Middle frontal gyrus (tissue), 1 donor: ENCODE measurements around the gene DEPP1.
"Not testable (repeated sequence)": the region's sequence is repeated elsewhere in the genome, so short reads cannot be mapped to it uniquely, and the experiment has no call there.

Experiments
- DNase-seq: peaks from one replicate; pipeline ENCODE4 v3.0.0-alpha.2; 2015; ENCODE audit warnings: low spot score; ENCODE audit errors: extremely low spot score

The DEPP1 gene

DNA sequence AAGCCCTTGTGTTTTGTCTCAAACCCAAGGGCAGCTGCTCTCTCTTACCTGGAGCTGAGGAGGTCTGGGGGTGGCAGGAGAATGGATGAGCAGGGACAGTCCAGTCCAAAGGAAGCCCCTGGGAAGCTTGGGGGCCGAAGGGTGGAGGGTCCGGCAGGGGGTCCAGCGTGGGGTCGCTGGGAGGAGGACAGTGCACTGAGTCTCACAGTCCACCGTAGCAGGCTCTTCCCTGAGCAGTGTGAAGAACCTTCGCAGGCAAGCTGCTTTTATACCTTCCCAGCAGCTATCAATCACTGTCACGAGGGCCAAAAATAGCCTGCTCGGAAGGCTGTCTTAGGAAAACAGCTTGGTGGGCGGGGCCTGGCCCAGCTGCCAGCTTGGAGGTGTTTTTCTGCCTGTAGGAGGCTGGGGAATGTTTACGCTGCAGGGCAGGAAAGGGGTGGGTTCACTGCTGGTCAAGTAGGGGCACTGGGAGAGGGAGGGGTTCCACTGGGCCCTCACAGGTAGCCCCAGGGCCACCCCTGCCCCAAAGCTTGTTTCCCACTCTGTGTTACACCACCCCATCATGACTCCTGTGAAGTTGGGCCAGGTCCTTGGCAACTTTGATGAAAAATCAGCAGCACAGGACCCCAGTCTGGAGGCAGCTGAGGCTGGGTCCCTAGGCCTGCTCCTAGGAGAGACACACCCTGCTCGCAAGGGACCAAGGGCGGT is at the start of gene DEPP1:
Gene DEPP1 (minus strand): TSS at position 240 of the 711 bp plus-strand sequence. CDS start 779 bp downstream, outside the sequence.
- DNase-seq, result no peak

- no peak for DNase-seq
These were observed 44.8 kb upstream of the DEPP1 start for GRCh38 chr10:45023426-45023825.

DNA sequence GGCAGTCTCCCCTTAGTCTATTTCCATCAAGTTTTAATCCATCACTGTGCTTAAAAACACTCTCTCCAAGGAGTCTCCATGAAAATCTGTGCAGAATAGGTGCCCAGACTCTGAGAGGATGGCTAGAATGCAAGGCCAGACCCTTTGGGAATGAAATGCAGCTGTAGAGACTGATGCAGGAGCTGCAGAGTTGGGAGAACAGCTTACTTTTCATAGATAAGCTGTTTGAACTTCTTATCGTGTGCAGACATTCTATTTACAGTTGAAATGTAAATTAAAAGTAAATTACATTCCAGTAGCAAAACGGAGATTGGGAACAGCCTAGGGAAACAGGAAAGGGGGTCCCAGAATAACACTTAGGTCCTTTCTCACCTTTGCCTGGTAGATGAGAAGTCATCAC is 37.0 kb upstream of the DEPP1 start:
- DNase-seq, result no peak

DNA sequence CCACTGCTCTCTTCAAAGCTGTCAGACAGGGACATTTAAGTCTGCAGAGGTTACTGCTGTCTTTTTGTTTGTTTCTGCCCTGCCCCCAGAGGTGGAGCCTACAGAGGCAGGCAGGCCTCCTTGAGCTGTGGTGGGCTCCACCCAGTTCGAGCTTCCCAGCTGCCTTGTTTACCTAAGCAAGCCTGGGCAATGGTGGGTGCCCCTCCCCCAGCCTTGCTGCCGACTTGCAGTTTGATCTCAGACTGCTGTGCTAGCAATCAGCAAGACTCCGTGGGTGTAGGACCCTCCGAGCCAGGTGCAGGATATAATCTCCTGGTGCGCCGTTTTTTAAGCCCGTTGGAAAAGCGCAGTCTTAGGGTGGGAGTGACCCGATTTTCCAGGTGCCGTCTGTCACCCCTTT is 35.9 kb upstream of the DEPP1 start:
- DNase-seq, result not testable (repeated sequence)

- peak; percentile 66 for DNase-seq
These were observed 30.0 kb upstream of the DEPP1 start for GRCh38 chr10:45008524-45009161.

DNA sequence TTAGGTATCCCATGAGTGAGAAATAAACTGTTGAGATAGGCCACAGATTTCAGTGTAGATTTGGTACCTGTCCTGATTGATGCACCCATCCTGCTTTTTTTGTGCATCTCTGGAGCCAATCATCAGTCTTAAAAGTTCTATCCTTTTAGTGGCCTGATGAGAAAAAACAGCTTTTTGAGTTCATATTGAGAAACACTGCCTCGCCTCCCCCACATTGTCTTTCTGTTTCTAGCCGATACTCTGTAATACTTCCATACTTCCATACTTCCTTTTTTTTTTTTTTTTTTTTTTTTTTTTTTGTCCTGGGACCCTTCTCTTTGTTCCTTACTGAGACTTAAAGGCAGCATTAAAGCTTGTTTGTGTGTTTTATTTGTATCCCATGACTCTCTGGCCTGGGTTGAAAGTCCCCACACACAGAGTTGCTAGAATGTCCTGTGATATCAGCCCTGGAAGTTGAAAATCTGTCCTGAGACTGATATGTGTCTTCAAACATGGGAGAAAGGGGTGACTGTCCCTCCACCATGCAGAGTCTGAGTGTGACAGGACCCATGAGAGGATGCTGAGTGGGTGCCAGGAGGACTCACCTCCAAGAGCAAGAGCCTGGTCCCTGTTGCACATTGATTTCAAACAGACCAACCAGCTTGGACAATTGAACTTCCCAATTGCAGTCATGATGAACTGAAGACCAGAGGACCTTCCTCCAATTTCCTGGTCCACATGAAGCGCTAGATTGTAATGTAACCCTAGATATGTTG is 27.8 kb upstream of the DEPP1 start:
- DNase-seq, result no peak

- no peak for DNase-seq
These were observed 26.7 kb upstream of the DEPP1 start for GRCh38 chr10:45005284-45005683.

DNA sequence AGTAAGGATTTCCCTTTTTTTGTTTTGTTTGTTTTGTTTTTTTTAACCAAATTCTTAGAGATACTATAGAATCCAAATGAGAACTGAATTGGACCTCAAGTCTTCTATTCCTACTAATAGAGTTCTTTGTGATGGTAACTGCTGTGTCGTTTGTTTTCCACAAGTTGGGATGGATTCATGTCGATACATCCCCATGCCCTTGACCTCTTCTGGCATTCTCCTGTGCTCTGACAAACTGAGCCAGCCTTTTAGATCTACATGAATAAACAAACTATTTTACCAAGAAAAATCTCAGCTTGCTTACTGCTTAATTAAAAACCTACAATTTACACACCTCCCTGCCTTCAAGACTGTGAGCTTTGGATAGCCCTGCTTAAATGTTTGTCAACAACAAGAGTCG is 26.1 kb upstream of the DEPP1 start:
- no peak for DNase-seq

GRCh38 chr10:45003432-45004000 is 24.9 kb upstream of the DEPP1 start:
- DNase-seq, result no peak

GRCh38 chr10:45001381-45002148 is 23.0 kb upstream of the DEPP1 start:
- no peak for DNase-seq

GRCh38 chr10:45000752-45001380 is 22.3 kb upstream of the DEPP1 start, which contains the start of gene ZNF22:
Gene ZNF22, plus strand, starts transcription at chr10:45000923. Its CDS starts 2,446 bp downstream, at chr10:45003369.
- DNase-seq, result no peak

DNA sequence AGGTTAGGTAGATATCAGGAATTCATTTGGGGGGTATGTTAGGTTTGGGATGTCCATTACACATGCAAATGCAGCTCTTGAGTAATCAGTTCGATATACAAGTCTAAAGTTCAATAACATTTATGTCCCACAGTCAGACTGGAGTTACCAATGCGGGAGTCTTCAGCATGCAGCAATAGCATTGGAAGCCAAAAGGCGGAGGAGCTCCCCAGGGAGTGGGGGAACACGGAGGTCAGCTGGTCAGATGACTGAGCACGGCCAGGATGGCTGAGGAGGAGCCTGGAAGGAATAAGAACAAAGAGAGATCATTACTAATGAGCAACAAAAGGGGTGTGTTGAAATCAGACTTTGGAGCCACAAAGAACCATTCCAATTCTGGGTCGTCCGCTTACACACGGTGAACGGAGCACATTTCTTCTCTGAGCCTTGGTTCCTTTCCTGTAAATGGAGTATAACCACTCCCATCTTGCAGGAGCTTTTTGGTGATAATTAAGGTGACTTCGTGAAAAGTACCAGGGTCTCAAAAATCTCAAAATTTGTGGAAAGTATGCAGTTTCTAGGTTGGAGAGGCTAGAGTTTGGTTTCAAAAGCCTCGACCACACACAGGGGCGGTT is 21.6 kb upstream of the DEPP1 start:
- no peak for DNase-seq

DNA sequence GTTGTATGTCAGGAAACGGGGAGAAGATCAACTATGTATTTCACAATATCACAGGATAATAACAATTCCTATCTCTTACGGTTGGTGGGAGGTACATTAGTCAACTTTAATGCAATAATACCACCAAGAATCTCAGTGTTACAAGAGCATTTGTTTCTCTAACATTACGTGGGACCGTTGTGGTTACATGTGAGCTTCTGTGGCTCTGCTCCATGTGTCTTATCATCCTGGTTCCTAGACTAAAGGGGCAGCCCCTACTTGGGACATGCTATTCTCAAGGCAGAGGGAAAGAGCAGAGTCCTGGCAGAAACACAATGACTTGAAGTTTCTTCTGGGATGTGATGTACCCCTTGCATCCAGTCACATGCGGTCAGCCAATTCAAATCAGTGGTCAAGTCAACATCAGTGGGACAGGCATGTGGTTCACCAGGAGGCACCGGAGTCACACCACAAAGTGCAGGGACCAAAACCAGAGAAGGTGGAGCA is 19.6 kb upstream of the DEPP1 start:
- DNase-seq, result no peak

DNA sequence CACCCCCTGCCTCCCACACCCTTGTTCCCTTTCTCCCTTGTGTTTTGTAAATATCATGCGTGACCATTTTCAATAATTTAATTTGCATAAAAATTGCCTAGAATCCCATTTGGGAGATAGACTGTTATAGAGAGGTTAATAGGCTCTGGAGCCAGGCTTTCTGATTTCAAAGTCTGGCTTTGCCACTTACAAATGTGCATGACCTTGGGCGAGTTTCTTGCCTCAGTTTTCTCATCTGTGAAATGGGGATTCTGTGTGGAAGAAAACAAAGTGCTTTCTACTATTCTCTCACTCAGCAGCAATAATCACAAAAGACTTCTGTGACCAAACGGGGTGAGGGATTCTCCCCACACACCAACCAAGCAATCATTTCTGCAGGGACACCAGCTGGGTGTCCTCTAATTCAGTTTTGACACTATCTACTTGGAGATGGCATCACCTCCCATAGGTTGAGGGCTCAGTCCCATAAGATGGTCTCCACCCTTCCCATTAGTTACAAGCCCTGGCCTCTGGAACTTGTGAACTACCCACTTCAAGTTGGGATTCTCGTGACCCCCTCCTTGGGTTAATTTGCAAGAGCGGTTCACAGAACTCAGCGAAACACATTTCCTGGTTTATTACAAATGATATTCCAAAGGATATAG is 18.6 kb upstream of the DEPP1 start:
- DNase-seq, result no peak

DNA sequence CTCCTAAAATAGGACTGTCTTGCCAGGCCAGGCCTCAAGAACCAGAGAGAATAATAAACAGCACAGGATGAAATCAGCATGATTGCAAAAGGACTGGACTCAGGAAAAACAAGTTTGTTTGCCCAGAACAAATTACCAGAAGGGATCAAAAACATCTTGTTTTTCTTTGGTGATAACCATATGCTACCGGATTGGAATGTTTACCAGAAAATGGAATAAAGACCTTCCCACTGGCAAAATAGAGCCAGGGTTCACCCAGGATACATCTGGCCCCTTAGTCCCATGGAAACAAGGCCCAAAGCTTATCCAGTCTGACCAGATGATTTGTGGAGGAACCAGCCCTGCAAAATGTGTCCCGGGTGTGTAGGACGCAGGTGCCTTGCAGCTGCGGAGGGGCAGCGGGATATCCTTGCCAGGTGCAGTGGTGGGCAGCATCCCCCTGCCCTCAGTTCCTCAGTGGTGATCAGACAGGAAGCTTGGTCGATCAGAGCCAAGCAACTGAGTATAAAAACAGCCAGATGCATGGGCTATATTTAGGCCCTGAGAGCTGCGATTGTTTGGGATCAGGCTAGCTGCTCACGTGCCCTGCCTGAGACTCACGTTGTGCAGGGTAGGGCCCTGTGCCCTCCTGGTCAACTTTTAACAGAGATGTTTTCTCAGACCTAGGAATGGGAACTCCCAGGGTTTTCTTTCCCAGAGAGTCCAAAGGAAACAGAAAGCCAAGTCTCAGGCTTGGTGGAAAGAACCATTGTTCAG is 17.5 kb upstream of the DEPP1 start:
- no peak for DNase-seq

GRCh38 chr10:44995581-44995913 is 16.9 kb upstream of the DEPP1 start:
- DNase-seq, result no peak

GRCh38 chr10:44994752-44995530 is 16.3 kb upstream of the DEPP1 start:
- no peak for DNase-seq
